CD4-positive, alpha-beta T cell treated with Interleukin-10 for 1 hour (primary cell): ENCODE data around the gene KANSL1.
"Not testable (repeated sequence)": the region's sequence is repeated elsewhere in the genome, so short reads cannot be mapped to it uniquely, and the experiment has no call there.

Source experiments
- DNase-seq: peaks from one replicate; pipeline ENCODE4 v3.0.0-alpha.2; 2020

Gene KANSL1

DNA sequence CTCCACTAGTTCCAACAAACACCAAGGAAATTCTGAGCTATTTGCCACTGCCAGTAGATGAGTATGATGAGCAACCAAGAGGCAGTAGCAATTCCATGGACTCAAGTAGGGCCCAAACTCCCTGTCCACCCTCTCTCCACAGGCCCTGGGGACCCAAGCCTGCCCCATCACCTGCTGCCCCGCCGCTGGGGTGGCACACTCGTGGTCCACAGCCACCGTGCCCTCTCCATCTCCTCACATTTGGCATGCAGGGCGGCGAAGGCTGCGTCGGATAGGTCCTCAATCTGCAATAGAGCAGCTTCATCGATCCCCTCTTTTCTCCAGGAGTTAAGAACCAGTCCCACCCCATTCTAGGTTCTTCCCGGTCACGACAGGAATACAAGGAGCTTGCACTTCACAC, 160.3 kb downstream of the KANSL1 start:
- DNase-seq: no peak

DNA sequence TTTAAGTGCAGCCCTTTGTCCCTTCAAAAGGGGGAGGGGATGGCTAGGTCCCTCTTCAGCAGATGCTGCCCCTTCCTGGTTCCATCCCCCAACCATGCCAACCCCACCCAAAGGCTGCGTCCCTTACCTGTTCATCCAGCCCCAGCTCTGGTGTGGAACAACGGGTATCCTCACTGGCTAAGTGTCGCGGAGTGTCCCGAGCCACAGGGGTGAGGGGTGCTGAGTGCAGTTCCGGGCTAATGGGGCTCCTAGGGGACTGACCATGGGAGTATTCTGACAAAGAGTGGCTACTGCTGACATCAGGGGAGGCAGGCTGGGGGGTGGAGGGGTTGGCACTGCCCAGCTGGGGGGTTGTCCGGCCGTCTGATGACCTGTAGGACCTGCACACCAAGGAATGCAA, 161.3 kb downstream of the KANSL1 start:
- DNase-seq: no peak

DNA sequence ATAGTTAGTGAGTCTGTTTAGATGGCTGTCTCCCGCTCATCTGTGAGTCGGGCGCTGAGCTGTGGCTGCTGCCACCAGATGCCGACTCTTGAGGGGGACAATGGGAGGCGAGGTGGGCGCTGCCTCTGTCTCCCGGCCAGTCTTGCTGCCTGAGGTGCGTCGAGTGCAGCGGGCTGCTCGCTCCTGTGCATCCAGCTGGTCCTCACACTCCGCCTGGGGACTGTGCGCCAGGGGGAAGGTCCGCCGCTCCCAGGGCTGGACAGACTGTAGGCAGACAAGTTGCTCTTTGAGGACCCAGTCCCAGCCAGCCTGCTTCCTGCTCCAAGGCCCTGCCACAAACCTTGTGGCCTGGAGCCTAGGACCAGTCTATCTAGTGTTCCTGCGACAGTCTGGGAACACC, 161.8 kb downstream of the KANSL1 start:
- no peak for DNase-seq

DNA sequence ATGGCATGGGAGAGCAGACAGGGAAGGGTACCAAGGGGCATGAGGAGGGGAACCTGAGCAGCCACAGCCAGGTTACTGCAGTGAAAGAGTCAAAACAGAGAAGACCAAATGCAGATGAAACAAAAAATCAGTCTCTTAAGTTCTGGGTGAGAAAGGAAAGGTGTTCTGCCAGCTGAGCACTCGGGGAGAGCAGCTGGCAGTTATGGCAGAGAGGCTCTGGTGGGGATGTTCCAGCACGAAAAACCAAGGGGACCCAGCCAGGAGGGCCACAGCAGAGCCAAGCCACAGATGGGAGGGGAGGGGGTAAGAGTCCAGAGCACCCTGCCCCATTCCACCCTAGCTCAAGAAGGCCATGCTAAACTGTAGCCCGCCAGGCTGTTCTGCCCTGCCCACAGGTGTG, 162.5 kb downstream of the KANSL1 start:
- no peak for DNase-seq

DNA sequence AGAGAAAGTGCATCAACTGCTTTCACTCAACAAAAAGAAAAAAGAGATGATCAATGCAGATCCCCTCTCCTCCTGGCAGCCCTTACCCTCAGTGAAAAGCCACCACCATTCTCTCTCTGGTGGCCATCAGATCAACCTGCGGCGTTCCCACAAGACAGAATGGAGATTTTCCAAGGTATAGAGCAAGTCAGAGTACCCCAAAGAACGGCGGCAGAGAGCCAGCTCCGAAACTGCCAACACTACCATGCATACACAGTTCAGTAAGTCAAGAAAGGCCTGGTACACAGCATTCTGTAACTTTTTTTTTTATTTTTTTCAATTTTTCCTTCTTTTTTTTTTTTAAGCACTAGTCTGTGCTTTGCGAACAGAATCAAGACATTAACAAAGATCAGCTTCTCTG, 163.6 kb downstream of the KANSL1 start:
- no peak for DNase-seq

DNA sequence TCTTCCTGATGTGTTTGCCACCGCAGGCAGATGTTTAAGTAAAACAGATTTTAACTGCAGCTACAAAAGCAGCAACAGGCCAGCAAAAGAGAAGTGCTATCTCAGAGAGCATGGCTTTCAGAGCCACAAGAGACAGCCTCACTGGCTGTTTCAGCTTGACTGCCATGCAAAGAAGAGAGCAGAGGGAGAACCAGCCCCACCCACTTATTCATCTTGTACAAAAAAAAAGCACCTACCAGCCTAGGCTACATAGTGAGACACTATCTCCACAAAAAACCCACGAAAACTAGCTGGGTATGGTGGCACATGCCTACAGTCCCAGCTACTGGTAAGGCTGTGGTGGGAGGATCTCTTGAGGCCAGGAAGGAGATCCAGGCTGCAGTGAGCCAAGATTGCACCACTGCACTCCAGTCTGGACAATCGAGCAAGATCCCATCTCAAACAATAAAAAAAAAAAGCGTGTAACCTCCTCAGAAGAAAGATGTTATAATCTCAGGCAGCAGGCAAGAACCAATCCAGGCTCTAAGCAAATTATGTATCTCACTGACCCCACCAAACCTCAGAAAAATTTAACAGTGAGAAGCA, 164.2 kb downstream of the KANSL1 start:
- no peak for DNase-seq

DNA sequence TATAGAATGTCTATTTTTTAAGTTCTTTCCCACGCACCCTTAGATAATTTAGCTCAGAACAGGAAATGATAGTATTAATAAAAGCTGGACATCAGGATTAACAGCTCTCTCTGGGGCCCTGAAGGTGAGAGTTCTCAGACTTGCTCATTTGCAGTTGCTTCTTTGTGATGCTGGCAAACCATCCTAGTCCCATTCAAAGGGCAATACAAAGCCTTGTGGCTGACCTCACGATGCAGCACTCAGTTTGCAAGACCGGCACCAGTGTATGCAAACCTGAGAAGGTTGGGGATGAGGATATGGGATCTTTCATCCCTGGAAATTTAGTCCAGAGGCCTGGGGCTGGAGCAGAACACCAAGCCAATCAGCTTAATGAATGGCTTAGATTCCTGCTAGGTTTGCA, 164.9 kb downstream of the KANSL1 start:
- DNase-seq: no peak

DNA sequence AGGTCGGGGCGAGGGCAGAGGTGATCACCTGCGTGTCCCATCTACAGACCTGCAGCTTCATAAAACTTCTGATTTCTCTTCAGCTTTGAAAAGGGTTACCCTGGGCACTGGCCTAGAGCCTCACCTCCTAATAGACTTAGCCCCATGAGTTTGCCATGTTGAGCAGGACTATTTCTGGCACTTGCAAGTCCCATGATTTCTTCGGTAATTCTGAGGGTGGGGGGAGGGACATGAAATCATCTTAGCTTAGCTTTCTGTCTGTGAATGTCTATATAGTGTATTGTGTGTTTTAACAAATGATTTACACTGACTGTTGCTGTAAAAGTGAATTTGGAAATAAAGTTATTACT, 165.3 kb downstream of the KANSL1 start:
- DNase-seq: no peak

DNA sequence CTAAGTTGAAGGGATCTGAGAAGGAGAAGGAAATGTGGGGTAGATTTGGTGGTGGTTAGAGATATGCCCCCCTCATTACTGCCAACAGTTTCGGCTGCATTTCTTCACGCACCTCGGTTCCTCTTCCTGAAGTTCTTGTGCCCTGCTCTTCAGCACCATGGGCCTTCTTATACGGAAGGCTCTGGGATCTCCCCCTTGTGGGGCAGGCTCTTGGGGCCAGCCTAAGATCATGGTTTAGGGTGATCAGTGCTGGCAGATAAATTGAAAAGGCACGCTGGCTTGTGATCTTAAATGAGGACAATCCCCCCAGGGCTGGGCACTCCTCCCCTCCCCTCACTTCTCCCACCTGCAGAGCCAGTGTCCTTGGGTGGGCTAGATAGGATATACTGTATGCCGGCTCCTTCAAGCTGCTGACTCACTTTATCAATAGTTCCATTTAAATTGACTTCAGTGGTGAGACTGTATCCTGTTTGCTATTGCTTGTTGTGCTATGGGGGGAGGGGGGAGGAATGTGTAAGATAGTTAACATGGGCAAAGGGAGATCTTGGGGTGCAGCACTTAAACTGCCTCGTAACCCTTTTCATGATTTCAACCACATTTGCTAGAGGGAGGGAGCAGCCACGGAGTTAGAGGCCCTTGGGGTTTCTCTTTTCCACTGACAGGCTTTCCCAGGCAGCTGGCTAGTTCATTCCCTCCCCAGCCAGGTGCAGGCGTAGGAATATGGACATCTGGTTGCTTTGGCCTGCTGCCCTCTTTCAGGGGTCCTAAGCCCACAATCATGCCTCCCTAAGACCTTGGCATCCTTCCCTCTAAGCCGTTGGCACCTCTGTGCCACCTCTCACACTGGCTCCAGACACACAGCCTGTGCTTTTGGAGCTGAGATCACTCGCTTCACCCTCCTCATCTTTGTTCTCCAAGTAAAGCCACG, 165.9 kb downstream of the KANSL1 start:
- no peak for DNase-seq

DNA sequence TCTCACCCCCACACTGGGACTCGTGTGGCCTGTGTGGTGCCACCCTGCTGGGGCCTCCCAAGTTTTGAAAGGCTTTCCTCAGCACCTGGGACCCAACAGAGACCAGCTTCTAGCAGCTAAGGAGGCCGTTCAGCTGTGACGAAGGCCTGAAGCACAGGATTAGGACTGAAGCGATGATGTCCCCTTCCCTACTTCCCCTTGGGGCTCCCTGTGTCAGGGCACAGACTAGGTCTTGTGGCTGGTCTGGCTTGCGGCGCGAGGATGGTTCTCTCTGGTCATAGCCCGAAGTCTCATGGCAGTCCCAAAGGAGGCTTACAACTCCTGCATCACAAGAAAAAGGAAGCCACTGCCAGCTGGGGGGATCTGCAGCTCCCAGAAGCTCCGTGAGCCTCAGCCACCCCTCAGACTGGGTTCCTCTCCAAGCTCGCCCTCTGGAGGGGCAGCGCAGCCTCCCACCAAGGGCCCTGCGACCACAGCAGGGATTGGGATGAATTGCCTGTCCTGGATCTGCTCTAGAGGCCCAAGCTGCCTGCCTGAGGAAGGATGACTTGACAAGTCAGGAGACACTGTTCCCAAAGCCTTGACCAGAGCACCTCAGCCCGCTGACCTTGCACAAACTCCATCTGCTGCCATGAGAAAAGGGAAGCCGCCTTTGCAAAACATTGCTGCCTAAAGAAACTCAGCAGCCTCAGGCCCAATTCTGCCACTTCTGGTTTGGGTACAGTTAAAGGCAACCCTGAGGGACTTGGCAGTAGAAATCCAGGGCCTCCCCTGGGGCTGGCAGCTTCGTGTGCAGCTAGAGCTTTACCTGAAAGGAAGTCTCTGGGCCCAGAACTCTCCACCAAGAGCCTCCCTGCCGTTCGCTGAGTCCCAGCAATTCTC, 166.8 kb downstream of the KANSL1 start:
- no peak for DNase-seq

DNA sequence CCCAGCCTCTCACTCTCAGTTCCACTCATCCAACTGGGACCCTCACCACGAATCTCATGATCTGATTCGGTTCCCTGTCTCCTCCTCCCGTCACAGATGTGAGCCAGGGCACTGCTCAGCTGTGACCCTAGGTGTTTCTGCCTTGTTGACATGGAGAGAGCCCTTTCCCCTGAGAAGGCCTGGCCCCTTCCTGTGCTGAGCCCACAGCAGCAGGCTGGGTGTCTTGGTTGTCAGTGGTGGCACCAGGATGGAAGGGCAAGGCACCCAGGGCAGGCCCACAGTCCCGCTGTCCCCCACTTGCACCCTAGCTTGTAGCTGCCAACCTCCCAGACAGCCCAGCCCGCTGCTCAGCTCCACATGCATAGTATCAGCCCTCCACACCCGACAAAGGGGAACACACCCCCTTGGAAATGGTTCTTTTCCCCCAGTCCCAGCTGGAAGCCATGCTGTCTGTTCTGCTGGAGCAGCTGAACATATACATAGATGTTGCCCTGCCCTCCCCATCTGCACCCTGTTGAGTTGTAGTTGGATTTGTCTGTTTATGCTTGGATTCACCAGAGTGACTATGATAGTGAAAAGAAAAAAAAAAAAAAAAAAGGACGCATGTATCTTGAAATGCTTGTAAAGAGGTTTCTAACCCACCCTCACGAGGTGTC, 167.6 kb downstream of the KANSL1 start:
- DNase-seq: no peak

DNA sequence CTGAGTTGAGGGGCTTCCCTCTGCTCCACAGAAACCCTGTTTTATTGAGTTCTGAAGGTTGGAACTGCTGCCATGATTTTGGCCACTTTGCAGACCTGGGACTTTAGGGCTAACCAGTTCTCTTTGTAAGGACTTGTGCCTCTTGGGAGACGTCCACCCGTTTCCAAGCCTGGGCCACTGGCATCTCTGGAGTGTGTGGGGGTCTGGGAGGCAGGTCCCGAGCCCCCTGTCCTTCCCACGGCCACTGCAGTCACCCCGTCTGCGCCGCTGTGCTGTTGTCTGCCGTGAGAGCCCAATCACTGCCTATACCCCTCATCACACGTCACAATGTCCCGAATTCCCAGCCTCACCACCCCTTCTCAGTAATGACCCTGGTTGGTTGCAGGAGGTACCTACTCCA, 168.2 kb downstream of the KANSL1 start:
- no peak for DNase-seq

DNA sequence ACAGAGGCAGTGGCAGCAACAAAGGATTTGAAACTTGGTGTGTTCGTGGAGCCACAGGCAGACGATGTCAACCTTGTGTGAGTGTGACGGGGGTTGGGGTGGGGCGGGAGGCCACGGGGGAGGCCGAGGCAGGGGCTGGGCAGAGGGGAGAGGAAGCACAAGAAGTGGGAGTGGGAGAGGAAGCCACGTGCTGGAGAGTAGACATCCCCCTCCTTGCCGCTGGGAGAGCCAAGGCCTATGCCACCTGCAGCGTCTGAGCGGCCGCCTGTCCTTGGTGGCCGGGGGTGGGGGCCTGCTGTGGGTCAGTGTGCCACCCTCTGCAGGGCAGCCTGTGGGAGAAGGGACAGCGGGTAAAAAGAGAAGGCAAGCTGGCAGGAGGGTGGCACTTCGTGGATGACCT, 168.6 kb downstream of the KANSL1 start:
- no peak for DNase-seq

DNA sequence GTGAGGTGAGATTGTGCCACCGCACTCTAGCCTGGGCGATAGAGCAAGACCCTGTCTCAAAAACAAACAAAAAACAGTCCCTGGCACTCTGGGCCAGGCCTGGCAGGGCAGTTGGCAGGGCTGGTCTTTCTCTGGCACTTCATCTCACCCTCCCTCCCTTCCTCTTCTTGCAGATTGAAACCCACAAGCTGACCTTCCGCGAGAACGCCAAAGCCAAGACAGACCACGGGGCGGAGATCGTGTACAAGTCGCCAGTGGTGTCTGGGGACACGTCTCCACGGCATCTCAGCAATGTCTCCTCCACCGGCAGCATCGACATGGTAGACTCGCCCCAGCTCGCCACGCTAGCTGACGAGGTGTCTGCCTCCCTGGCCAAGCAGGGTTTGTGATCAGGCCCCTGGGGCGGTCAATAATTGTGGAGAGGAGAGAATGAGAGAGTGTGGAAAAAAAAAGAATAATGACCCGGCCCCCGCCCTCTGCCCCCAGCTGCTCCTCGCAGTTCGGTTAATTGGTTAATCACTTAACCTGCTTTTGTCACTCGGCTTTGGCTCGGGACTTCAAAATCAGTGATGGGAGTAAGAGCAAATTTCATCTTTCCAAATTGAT, 169.3 kb downstream of the KANSL1 start:
- DNase-seq: no peak

DNA sequence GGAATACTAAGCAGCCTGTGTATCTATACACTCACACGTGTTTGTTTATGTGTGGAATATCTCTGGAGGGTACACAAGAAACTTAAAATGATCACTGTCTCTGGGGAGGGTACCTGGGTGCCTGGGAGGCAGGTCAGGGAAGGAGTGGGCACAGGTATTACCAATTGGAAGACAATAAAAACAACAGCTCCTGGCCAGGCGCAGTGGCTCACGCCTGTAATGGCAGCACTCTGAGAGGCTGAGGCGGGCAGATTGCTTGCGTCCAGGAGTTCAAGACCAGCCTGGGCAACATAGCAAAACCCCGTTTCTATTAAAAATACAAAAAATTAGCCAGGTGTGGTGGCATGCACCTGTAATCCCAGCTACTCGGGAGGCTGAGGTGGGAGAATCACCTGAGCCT, 169.9 kb downstream of the KANSL1 start:
- not testable (repeated sequence) for DNase-seq

DNA sequence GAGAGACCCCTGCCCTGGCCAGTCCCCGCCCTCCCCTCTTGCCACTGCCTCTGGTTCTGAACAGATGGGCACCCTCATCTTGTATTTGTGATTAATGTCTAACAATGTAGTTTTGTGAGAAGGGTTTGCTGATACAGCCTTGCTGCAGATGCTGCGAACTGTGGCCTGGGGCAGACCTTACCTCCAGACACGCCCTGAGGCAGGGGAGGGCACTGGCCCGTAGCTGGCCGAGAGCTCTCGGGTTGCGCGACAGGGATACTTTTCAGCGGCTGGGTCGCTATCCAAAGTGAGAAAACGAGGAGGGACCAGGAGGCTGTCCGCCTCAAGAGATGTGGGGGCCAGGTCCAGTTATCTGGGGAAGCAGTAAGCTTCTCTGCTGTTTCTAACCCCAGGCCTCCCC, 172.2 kb downstream of the KANSL1 start:
- DNase-seq: no peak

DNA sequence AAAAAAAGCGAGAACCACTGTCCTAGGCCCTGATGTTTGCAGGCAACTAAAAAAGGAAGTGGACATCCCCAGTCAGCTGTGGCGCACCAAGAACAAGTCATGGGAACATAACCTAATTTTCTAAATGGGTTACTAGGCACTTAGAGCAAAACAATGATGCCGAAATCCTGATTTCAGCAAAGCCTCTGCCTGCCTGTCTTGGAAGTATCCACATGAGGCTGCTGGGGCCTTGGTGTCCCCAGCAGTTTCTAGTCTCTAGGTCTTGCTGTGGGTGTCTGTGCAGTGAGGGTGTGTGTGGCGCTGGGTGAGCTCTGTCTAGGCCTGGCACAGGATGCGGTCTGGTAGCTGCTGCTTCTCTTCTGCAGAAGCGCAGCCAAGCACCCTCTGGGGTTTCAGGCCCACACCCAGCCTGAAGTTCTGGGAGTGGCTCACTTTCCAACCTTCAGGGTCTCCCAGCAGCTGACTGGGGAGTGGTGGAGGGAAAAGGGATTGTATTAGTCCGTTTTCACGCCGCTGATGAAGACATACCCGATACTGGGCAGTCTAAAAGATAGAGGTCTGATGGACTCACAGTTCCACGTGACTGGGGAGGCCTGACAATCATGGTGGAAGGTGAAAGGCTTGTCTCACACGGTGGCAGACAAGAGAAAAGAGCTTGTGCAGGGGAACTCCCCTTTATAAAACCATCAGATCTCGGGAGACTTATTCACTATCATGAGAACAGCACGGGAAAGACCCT, 173.0 kb downstream of the KANSL1 start:
- DNase-seq: peak; percentile 78

DNA sequence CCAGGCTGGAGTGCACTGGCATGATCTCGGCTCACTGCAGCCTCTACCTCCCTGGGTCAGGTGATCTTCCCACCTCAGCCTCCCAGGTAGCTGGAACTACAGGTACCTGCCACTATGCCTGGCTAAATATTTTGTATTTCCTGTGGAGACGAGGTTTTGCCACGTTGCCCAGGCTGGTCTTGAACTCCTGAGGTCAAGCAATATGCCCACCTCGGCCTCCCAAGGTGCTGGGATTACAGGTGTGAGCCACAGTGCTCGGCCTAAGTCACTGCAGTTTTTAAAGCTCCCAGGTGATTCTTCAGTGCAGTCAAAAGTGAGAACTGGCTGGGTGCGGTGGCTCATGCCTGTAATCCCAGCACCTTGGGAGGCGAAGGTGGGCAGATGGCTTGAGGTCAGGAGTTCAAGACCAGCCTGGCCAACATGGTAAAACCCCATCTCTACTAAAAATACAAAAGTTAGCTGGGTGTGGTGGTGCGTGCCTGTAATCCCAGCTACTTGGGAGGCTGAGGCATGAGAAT, 173.8 kb downstream of the KANSL1 start:
- DNase-seq: not testable (repeated sequence)

DNA sequence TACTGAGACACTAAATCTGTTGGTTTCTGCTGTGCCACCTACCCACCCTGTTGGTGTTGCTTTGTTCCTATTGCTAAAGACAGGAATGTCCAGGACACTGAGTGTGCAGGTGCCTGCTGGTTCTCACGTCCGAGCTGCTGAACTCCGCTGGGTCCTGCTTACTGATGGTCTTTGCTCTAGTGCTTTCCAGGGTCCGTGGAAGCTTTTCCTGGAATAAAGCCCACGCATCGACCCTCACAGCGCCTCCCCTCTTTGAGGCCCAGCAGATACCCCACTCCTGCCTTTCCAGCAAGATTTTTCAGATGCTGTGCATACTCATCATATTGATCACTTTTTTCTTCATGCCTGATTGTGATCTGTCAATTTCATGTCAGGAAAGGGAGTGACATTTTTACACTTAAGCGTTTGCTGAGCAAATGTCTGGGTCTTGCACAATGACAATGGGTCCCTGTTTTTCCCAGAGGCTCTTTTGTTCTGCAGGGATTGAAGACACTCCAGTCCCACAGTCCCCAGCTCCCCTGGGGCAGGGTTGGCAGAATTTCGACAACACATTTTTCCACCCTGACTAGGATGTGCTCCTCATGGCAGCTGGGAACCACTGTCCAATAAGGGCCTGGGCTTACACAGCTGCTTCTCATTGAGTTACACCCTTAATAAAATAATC, 179.6 kb downstream of the KANSL1 start:
- DNase-seq: no peak

DNA sequence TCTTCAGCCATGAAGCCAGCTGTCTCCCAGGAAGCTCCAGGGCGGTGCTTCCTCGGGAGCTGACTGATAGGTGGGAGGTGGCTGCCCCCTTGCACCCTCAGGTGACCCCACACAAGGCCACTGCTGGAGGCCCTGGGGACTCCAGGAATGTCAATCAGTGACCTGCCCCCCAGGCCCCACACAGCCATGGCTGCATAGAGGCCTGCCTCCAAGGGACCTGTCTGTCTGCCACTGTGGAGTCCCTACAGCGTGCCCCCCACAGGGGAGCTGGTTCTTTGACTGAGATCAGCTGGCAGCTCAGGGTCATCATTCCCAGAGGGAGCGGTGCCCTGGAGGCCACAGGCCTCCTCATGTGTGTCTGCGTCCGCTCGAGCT, 180.1 kb downstream of the KANSL1 start:
- no peak for DNase-seq

DNA sequence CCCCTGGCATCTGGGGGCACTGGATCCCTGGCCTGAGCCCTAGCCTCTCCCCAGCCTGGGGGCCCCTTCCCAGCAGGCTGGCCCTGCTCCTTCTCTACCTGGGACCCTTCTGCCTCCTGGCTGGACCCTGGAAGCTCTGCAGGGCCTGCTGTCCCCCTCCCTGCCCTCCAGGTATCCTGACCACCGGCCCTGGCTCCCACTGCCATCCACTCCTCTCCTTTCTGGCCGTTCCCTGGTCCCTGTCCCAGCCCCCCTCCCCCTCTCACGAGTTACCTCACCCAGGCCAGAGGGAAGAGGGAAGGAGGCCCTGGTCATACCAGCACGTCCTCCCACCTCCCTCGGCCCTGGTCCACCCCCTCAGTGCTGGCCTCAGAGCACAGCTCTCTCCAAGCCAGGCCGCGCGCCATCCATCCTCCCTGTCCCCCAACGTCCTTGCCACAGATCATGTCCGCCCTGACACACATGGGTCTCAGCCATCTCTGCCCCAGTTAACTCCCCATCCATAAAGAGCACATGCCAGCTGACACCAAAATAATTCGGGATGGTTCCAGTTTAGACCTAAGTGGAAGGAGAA, 180.6 kb downstream of the KANSL1 start:
- no peak for DNase-seq
